ENCODE results near the gene ACTR8. TPM values are rescaled to one million over a fixed set of nuclear protein-coding genes. Genes with fewer than 3 reads are reported as not detected.

Gene ACTR8
- total and polyA plus RNA-seq, 2 of the 13 experiments (the other 11 are each of a cell fraction or from before 2014, with no cell fraction given), result 15.5 to 29.0 TPM

- no peak for TF ChIP-seq ZNF407 (CRISPR knock-in tag; IDR thresholded peaks at IDR 0.05; ENCODE audit: not compliant biosample characterization)
- no peak for TF ChIP-seq ATF2 (CRISPR knock-in tag; IDR thresholded peaks at IDR 0.05)
- no peak; the same call in 1 of the 2 replicates for TF ChIP-seq PAF1 (CRISPR knock-in tag; IDR thresholded peaks at IDR 0.05)
- TF ChIP-seq HMG20A (CRISPR knock-in tag; IDR thresholded peaks at IDR 0.05; ENCODE audit: borderline replicate concordance), result no peak
- TF ChIP-seq TRAFD1 (CRISPR knock-in tag; IDR thresholded peaks at IDR 0.05; ENCODE audit: borderline replicate concordance), result peak; percentile 11; the same call in 1 of the 2 replicates
- TF ChIP-seq ZNF816 (CRISPR knock-in tag; IDR thresholded peaks at IDR 0.05; ENCODE audit: borderline replicate concordance), result no peak
- no peak for TF ChIP-seq ZNF512 (CRISPR knock-in tag; IDR thresholded peaks at IDR 0.05)
- TF ChIP-seq ZNF598 (CRISPR knock-in tag; IDR thresholded peaks at IDR 0.05; ENCODE audit: borderline replicate concordance), result no peak
- TF ChIP-seq GLI4 (CRISPR knock-in tag; IDR thresholded peaks at IDR 0.05; ENCODE audit: borderline replicate concordance), result no peak
Measured at GRCh38 chr3:53843195-53844177, 38.5 kb downstream of the ACTR8 start (continued).

All from HepG2 (cell line).